ENCODE measurements around the gene PLXNA3.

The PLXNA3 gene

DNA sequence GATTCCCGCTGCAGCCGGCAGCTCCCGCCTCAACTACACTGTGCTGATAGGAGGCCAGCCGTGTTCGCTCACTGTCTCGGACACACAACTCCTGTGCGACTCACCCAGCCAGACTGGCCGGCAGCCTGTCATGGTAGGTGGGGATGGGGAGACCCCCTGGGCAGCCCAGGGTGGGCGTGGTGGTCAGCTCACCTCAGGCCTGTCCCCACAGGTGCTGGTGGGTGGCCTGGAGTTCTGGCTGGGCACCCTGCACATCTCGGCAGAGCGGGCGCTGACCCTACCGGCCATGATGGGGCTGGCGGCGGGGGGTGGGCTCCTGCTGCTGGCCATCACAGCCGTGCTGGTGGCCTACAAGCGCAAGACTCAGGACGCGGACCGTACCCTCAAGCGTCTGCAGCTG lies 9.5 kb downstream of the PLXNA3 start:
- no peak overlapping the region for H3K27ac ChIP-seq
- TF ChIP-seq CTCF (IDR thresholded peaks at IDR 0.05) (no peak), ZFX (IDR thresholded peaks at IDR 0.05; ENCODE audit: borderline replicate concordance) (no peak)

- TF ChIP-seq CTCF (IDR thresholded peaks at IDR 0.05) = no peak
- no peak overlapping the region for H3K27ac ChIP-seq
Observed at GRCh38 chrX:154468217-154468616, 10.1 kb downstream of the PLXNA3 start.

DNA sequence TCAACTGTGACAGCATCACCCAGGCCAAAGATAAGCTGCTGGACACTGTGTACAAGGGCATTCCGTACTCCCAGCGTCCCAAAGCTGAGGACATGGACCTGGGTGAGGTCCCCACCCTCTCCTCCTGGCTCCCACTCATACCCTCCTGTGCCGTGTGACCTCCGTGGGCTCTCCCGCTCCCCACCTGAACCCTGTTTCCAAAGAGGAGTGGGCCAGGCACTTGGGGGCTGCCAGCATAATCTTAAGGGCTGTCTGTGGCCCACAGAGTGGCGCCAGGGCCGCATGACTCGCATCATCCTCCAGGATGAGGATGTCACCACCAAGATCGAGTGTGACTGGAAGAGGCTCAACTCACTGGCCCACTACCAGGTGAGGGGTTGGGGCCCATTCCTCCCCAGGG lies 11.0 kb downstream of the PLXNA3 start:
- TF ChIP-seq ZFX (IDR thresholded peaks at IDR 0.05; ENCODE audit: borderline replicate concordance) (no peak), CTCF (IDR thresholded peaks at IDR 0.05) (no peak)
- no peak overlapping the region for H3K27ac ChIP-seq

DNA sequence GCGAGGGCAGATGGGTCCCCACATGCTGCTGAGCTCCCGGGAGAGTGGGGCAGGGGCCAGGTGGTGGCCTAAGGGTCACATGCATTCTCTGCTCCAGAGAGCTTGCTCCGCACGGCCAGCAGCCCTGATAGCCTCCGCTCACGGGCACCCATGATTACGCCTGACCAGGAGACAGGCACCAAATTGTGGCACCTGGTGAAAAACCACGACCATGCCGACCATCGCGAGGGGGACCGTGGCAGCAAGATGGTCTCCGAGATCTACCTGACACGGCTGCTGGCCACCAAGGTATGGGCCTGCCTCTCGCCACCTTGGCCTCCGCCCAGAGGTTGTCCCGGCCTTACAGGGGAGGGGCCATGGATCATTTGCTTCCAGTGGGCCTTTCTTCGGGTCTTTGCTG lies 11.8 kb downstream of the PLXNA3 start:
- TF ChIP-seq CTCF (IDR thresholded peaks at IDR 0.05) (no peak), ZFX (IDR thresholded peaks at IDR 0.05; ENCODE audit: borderline replicate concordance) (no peak)

DNA sequence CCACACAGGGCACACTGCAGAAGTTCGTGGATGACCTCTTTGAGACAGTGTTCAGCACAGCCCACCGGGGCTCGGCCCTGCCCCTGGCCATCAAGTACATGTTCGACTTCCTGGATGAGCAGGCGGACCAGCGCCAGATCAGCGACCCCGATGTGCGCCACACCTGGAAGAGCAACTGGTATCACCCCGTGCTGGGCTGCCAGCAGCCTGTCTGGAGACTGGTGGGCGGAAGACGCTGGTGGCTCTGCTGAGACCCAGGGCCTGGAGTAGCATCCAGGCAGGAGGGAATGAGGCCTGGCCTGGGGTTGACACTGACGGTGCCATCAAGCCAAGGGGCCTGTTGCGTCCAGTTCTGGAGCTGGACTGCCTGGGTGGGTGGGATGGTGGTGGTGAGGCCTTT lies 12.4 kb downstream of the PLXNA3 start:
- H3K27ac ChIP-seq = no peak overlapping the region
- TF ChIP-seq CTCF (IDR thresholded peaks at IDR 0.05) (no peak), ZFX (IDR thresholded peaks at IDR 0.05; ENCODE audit: borderline replicate concordance) (no peak)

More for the DNA sequence above, 11.8 kb downstream of the PLXNA3 start:
- H3K27ac ChIP-seq = no peak overlapping the region

GRCh38 chrX:154470914-154471568 lies 13.0 kb downstream of the PLXNA3 start:
- TF ChIP-seq CTCF (IDR thresholded peaks at IDR 0.05) = no peak
- no peak for TF ChIP-seq ZFX (IDR thresholded peaks at IDR 0.05; ENCODE audit: borderline replicate concordance)
- no peak overlapping the region for H3K27ac ChIP-seq

DNA sequence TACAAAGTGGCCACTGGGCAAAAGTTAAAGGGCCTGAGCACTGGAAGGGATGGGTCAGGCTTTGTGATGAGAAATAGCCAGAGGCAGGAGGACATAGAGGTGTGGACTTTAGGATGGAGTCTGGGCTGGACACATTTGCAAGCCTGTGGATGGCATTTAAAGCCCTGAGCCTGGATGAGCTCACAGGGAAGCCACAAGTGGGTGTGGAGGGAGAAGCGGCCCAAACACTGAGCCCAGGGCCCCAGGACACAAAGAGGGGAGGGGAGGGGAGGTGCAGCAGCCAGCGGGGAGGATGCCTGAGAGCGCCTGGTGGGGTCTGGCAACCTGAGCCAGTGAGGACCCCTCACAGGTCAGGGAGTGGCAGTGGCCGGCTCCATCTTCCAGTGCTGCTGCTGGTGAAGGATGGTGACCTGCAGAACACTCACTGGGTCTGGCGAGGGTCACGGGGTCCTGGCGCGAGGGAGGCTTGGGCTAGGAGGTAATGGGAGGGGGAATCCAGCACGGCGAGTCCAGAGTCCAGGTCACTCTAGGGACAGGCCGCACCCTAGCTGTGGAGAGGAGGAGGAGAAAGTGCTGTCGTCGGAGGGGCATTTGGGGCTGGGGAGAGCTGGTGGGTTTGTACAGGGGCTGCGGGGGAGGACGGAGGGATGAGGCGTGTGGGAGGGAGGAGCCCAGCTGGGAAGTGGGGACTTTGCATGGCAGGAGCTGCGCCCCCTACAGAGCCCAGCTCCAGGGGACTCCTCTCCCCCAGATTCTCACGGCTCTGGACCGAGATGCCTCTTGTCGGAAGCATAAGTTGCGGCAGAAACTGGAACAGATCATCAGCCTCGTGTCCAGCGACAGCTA lies 14.0 kb downstream of the PLXNA3 start:
- TF ChIP-seq ZFX (IDR thresholded peaks at IDR 0.05; ENCODE audit: borderline replicate concordance) (no peak), CTCF (IDR thresholded peaks at IDR 0.05) (no peak)
- no peak overlapping the region for H3K27ac ChIP-seq

Data from 22Rv1 (cell line).